AG04450 (cell line): Measurements from ENCODE around the gene OSBPL6. TPM values are rescaled to one million over a fixed set of nuclear protein-coding genes. Genes with fewer than 3 reads are reported as not detected.

Experiments
- CTCF ChIA-PET: fragments of 300-600, 350-600 bp; formaldehyde crosslinking; extraction: SDS; loops from one replicate; lab custom pipeline; 2022; ENCODE audit warnings: antibody characterized with exemption, inconsistent platforms; lab: Charles Lee
- POLR2A ChIA-PET: fragments of 350-600 bp; formaldehyde crosslinking; extraction: SDS; loops from one replicate; lab custom pipeline; 2021; ENCODE audit warnings: antibody characterized with exemption, inconsistent platforms; lab: Yijun Ruan, JAX
- DNase-seq: peaks from one replicate; pipeline ENCODE4 v3.0.0-alpha.2; 2011; ENCODE audit warnings: low read depth, low spot score
- H3K27ac ChIP-seq: one replicate; pipeline ENCODE4 v1.5.1; 2012; ENCODE audit warnings: low read depth, low read length, control low read depth
- H3K27me3 ChIP-seq: one replicate; pipeline ENCODE4 v1.6.0; 2012; ENCODE audit warnings: low read length; ENCODE audit not compliant: control insufficient read depth, insufficient read depth
- H3K4me3 ChIP-seq: 2 replicates; pipeline ENCODE4 v1.5.1; 2011; ENCODE audit warnings: mild to moderate bottlenecking, low read depth, low read length, control low read depth
- H3K9me3 ChIP-seq: 2 replicates; pipeline ENCODE4 v1.5.1; 2012; ENCODE audit warnings: low read length; ENCODE audit not compliant: control insufficient read depth, insufficient read depth
- CTCF ChIP-seq: IDR thresholded peaks from 2 replicates; pipeline ENCODE4 v1.5.1; 2011; ENCODE audit warnings: low read depth, low read length, control low read depth, inconsistent platforms
- polyA plus RNA-seq: library from polyadenylated mRNA; depleted of rRNA; stranded (reverse); fragments of >200 nt; gene quantifications from 2 replicates; pipeline ENCODE4 v1.2.3, GENCODE V29; 2011

OSBPL6 gene
- polyA plus RNA-seq, 1 experiment: 5.0 TPM

- no peaks in the 10 kb centered on the region for H3K9me3 ChIP-seq
- TF ChIP-seq CTCF: no peak
- ChIA-PET POLR2A (no interaction called here), CTCF (interaction anchor here (1.4 kb wide), 1 partner anchor 134 kb away, joined by 3 read pairs; no protein-coding TSS in a partner anchor)
- DNase-seq: no peak
- H3K27me3 ChIP-seq: no peaks in the 10 kb centered on the region
- H3K27ac ChIP-seq: no peak overlapping the region
- no peak overlapping the region for H3K4me3 ChIP-seq
Observed at GRCh38 chr2:178265851-178266250, 71.5 kb downstream of the OSBPL6 start.

- Histone ChIP-seq H3K27me3 (no peaks in the 10 kb centered on the region), H3K4me3 (no peak overlapping the region), H3K27ac (no peak overlapping the region), H3K9me3 (no peaks in the 10 kb centered on the region)
- TF ChIP-seq CTCF: no peak
- ChIA-PET CTCF (interaction anchor here (0.6 to 0.7 kb wide), 3 partner anchors 720 to 1702 kb away, joined by 3 read pairs; no protein-coding TSS in a partner anchor), POLR2A (no interaction called here)
- no peak for DNase-seq
Observed at GRCh38 chr2:178266445-178266844, 72.1 kb downstream of the OSBPL6 start.

- H3K4me3 ChIP-seq: no peak overlapping the region
- ChIA-PET POLR2A (no interaction called here), CTCF (interaction anchor here (0.8 kb wide), 1 partner anchor 10 kb away, joined by 3 read pairs; no protein-coding TSS in a partner anchor)
- no peaks in the 10 kb centered on the region for H3K9me3 ChIP-seq
- DNase-seq: no peak
- no peak overlapping the region for H3K27ac ChIP-seq
- TF ChIP-seq CTCF: no peak
- H3K27me3 ChIP-seq: no peaks in the 10 kb centered on the region
Observed at GRCh38 chr2:178267660-178268059, 73.3 kb downstream of the OSBPL6 start.

GRCh38 chr2:178268435-178268834, 74.1 kb downstream of the OSBPL6 start:
- H3K27me3 ChIP-seq: no peaks in the 10 kb centered on the region
- CTCF ChIA-PET: interaction anchor here (0.9 kb wide), 1 partner anchor 11 kb away, joined by 3 read pairs; no protein-coding TSS in a partner anchor
- POLR2A ChIA-PET: no interaction called here
- H3K27ac ChIP-seq: no peak overlapping the region
- H3K9me3 ChIP-seq: no peaks in the 10 kb centered on the region
- DNase-seq: no peak
- H3K4me3 ChIP-seq: no peak overlapping the region
- TF ChIP-seq CTCF: no peak

GRCh38 chr2:178269438-178270224, 75.3 kb downstream of the OSBPL6 start:
- no peak for DNase-seq
- Histone ChIP-seq H3K9me3 (no peaks in the 10 kb centered on the region), H3K4me3 (no peak overlapping the region), H3K27me3 (no peaks in the 10 kb centered on the region), H3K27ac (no peak overlapping the region)
- ChIA-PET CTCF (interaction anchor here (0.6 to 0.9 kb wide), 2 partner anchors 12 to 202 kb away, joined by 3 read pairs; no protein-coding TSS in a partner anchor), POLR2A (no interaction called here)
- no peak for TF ChIP-seq CTCF
